ENCODE results near the gene MAGEE2. TPM values are rescaled to one million over a fixed set of nuclear protein-coding genes. Genes with fewer than 3 reads are reported as not detected.

Gene MAGEE2
- total and polyA plus RNA-seq, 8 donors = 0.24 to 1.2 (median 1.0) TPM

DNA sequence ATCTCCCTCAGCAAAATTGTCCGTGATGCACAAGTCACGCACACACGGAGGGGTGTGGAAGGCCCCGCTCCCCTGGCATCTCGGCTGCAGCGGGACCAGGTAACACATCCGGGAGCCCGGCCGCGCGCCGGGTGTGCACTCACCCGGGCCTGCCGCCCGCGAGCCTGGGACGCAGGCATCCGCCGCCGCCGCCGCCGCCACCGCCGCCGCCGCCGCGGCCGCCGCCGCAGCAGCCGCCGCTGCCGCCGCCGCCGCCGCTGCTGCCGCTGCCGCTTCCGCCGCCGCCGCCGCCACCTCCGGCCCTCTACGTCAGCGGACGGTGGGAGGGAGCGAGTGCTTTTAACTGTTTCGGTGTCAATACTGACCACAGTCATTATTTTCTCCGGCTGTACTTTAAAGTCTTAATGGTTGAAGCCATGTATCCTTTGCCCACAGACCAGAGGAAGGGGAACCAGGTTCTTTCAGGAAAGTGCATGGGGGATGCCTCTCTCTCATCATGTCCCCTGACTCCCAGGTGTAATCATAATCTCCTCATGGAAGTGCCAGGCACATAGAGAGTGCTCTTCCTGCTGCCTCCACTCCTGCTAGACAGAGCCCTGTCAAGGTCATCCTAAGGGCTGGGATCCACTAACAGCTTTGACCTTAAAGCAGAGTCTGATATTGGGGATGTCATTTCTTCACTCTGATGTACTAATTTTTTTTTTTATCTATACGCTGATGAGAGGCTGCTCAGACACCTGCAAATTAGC lies 38.0 kb downstream of the MAGEE2 start:
- ATAC-seq (peak; percentile 75), DNase-seq (peak in 3 of 4 donors; percentile 13 to 65 (median 51))
- no peaks in the 10 kb centered on the region for H3K4me1 ChIP-seq
- H3K9me3 ChIP-seq = peaks cover 0 to 32% of the 10 kb centered on the region in 2 donors
- intact Hi-C loops (cut with DNase I) = no loop called here
- H3K27me3 ChIP-seq = no peaks in the 10 kb centered on the region
- H3K36me3 ChIP-seq = no peaks in the 10 kb centered on the region
- H3K27ac ChIP-seq = no peak overlapping the region
- H3K4me3 ChIP-seq = peak overlapping the region; percentile 27 to 31
- TF ChIP-seq, protein P1, sequence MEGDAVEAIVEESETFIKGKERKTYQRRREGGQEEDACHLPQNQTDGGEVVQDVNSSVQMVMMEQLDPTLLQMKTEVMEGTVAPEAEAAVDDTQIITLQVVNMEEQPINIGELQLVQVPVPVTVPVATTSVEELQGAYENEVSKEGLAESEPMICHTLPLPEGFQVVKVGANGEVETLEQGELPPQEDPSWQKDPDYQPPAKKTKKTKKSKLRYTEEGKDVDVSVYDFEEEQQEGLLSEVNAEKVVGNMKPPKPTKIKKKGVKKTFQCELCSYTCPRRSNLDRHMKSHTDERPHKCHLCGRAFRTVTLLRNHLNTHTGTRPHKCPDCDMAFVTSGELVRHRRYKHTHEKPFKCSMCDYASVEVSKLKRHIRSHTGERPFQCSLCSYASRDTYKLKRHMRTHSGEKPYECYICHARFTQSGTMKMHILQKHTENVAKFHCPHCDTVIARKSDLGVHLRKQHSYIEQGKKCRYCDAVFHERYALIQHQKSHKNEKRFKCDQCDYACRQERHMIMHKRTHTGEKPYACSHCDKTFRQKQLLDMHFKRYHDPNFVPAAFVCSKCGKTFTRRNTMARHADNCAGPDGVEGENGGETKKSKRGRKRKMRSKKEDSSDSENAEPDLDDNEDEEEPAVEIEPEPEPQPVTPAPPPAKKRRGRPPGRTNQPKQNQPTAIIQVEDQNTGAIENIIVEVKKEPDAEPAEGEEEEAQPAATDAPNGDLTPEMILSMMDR (IDR thresholded peaks at IDR 0.05) = no peak

All from left lung (tissue), 10 donors.